Smooth muscle cell (in vitro differentiated cells): Measurements from ENCODE around the gene EIF2A. TPM values are rescaled to one million over a fixed set of nuclear protein-coding genes. Genes with fewer than 3 reads are reported as not detected.

ENCODE experiments used
- DNase-seq: peaks from one replicate; lab custom pipeline; 2025; ENCODE audit not compliant: unreplicated experiment; lab: John Stamatoyannopoulos, UW
- H2AFZ ChIP-seq: fragments of 200-600 bp; sonication (generic); 2 replicates; pipeline ENCODE4 v1.6.0; 2016; ENCODE audit warnings: antibody characterized with exemption, low read depth, mild to moderate bottlenecking
- H3F3A ChIP-seq: fragments of 200-600 bp; sonication (generic); 2 replicates; pipeline ENCODE4 v1.6.0; 2017; ENCODE audit warnings: antibody characterized with exemption, low read depth
- H3K27ac ChIP-seq: fragments of 200-600 bp; sonication (generic); 2 replicates; pipeline ENCODE4 v1.5.1; 2016; ENCODE audit warnings: low read depth, mild to moderate bottlenecking
- H3K27me3 ChIP-seq: fragments of 200-600 bp; sonication (generic); 2 replicates; pipeline ENCODE4 v1.6.1; 2016; ENCODE audit warnings: low read depth, mild to moderate bottlenecking
- H3K36me3 ChIP-seq: fragments of 200-600 bp; sonication (generic); 2 replicates; pipeline ENCODE4 v1.5.1; 2016; ENCODE audit warnings: low read depth
- H3K4me1 ChIP-seq: fragments of 200-600 bp; sonication (generic); 2 replicates; pipeline ENCODE4 v1.5.1; 2016; ENCODE audit warnings: low read depth
- H3K4me2 ChIP-seq: fragments of 200-600 bp; sonication (generic); 2 replicates; pipeline ENCODE4 v1.6.0; 2016; ENCODE audit warnings: mild to moderate bottlenecking
- H3K4me3 ChIP-seq: fragments of 200-600 bp; sonication (generic); 2 replicates; pipeline ENCODE4 v1.5.1; 2016; ENCODE audit warnings: mild to moderate bottlenecking
- H3K79me2 ChIP-seq: fragments of 200-600 bp; sonication (generic); 2 replicates; pipeline ENCODE4 v1.6.0; 2016; ENCODE audit warnings: low read depth, mild to moderate bottlenecking
- H3K9ac ChIP-seq: fragments of 200-600 bp; sonication (generic); 2 replicates; pipeline ENCODE4 v1.6.0; 2016; ENCODE audit warnings: low read depth
- H3K9me3 ChIP-seq: fragments of 200-600 bp; sonication (generic); replicated peaks from 2 replicates; pipeline ENCODE4 v1.5.1; 2016; ENCODE audit warnings: low read depth
- H4K20me1 ChIP-seq: fragments of 200-600 bp; sonication (generic); 2 replicates; pipeline ENCODE4 v1.6.0; 2016; ENCODE audit warnings: low read depth
- CTCF ChIP-seq: fragments of 200-600 bp; sonication (generic); IDR thresholded peaks from 2 replicates; pipeline ENCODE4 v1.5.1; 2017; ENCODE audit warnings: borderline replicate concordance, mild to moderate bottlenecking, antibody characterized with exemption; ENCODE audit not compliant: insufficient read depth, poor library complexity, severe bottlenecking
- WGBS: methylation state at CpG from one replicate; pipeline ENCODE4 v1.1.7; 2016; ENCODE audit warnings: low lambda C conversion rate; 5-methylcytosine and 5-hydroxymethylcytosine counted together
- polyA plus RNA-seq: library from polyadenylated mRNA; unstranded; fragments of >200 nt; fragmentation: Nextera tagmentation; extraction: Ambion mirVana; gene quantifications from 2 replicates; pipeline ENCODE4 v1.2.1, GENCODE V29; 2016
- total RNA-seq: library from RNA; depleted of rRNA; stranded (reverse); fragments of >200 nt; gene quantifications from 2 replicates; pipeline ENCODE4 v1.2.3, GENCODE V29; 2014

Gene EIF2A
- total and polyA plus RNA-seq, 2 experiments from 2014 or later = 34.0 to 166 TPM

- DNase-seq = no peak
- TF ChIP-seq CTCF = no peak
- Histone ChIP-seq H3K27ac (no peak overlapping the region), H2AFZ (no peak overlapping the region), H3K9ac (no peak overlapping the region), H3K4me1 (no peaks in the 10 kb centered on the region), H3K4me2 (no peak overlapping the region), H3K27me3 (no peaks in the 10 kb centered on the region), H4K20me1 (peaks cover 17% of the 10 kb centered on the region), H3K9me3 (no peaks in the 10 kb centered on the region), H3K4me3 (no peak overlapping the region), H3K36me3 (peaks cover 16% of the 10 kb centered on the region), H3F3A (no peaks in the 10 kb centered on the region), H3K79me2 (peaks cover 3% of the 10 kb centered on the region)
- WGBS = 80% methylated on average over 2 of the region's 2 CpGs
Measured at GRCh38 chr3:150627557-150627956, 81.0 kb downstream of the EIF2A start.

- Histone ChIP-seq H3K4me3 (no peak overlapping the region), H3K79me2 (no peaks in the 10 kb centered on the region), H3K9ac (no peak overlapping the region), H3F3A (no peaks in the 10 kb centered on the region), H3K4me2 (no peak overlapping the region), H3K36me3 (peaks cover 12% of the 10 kb centered on the region), H2AFZ (no peak overlapping the region), H3K27me3 (no peaks in the 10 kb centered on the region), H3K4me1 (peaks cover 8% of the 10 kb centered on the region), H4K20me1 (no peaks in the 10 kb centered on the region), H3K9me3 (no peaks in the 10 kb centered on the region), H3K27ac (no peak overlapping the region)
- no peak for DNase-seq
- no peak for TF ChIP-seq CTCF
- 91% methylated on average over 7 of the region's 7 CpGs for WGBS
Measured at GRCh38 chr3:150631515-150632221, 85.1 kb downstream of the EIF2A start.

GRCh38 chr3:150635076-150635475 is 88.5 kb downstream of the EIF2A start:
- DNase-seq = no peak
- no peaks in the 10 kb centered on the region for H3K36me3 ChIP-seq
- no peaks in the 10 kb centered on the region for H3F3A ChIP-seq
- no peak overlapping the region for H3K4me3 ChIP-seq
- H3K4me2 ChIP-seq = no peak overlapping the region
- H3K27me3 ChIP-seq = no peaks in the 10 kb centered on the region
- H4K20me1 ChIP-seq = no peaks in the 10 kb centered on the region
- H3K27ac ChIP-seq = no peak overlapping the region
- no peak for TF ChIP-seq CTCF
- no peak overlapping the region for H3K9ac ChIP-seq
- H3K9me3 ChIP-seq = no peaks in the 10 kb centered on the region
- 44% methylated on average over 6 of the region's 6 CpGs for WGBS
- no peak overlapping the region for H2AFZ ChIP-seq
- no peaks in the 10 kb centered on the region for H3K79me2 ChIP-seq
- H3K4me1 ChIP-seq = peaks cover 8% of the 10 kb centered on the region

GRCh38 chr3:150635526-150635925 is 88.9 kb downstream of the EIF2A start:
- Histone ChIP-seq H3K79me2 (no peaks in the 10 kb centered on the region), H3F3A (no peaks in the 10 kb centered on the region), H3K9ac (no peak overlapping the region), H3K4me3 (no peak overlapping the region), H3K4me1 (peaks cover 8% of the 10 kb centered on the region), H3K27me3 (no peaks in the 10 kb centered on the region), H3K9me3 (no peaks in the 10 kb centered on the region), H3K4me2 (no peak overlapping the region), H2AFZ (no peak overlapping the region), H3K36me3 (no peaks in the 10 kb centered on the region), H3K27ac (no peak overlapping the region), H4K20me1 (no peaks in the 10 kb centered on the region)
- TF ChIP-seq CTCF = no peak
- WGBS = 72% methylated on average over 1 of the region's 1 CpG
- DNase-seq = no peak
